Gastroesophageal sphincter (tissue), 4 donors: ENCODE measurements around the gene ABHD8. TPM values are rescaled to one million over a fixed set of nuclear protein-coding genes. Genes with fewer than 3 reads are reported as not detected.
A peak's percentile ranks its signal among the peaks of the same experiment; 100 is the strongest.

Experiments used
- ATAC-seq: fragments of 150-250 bp; one replicate; pipeline ENCODE4 v1.9.1; 2016; ENCODE audit warnings: mild to moderate bottlenecking, moderate library complexity
- H3K27ac ChIP-seq, 4 donors: fragments of 200-600 bp; sonication (generic) in 3 of 4; 1 replicate in 3 of 4; 2 replicates in 1 of 4; pipeline ENCODE4 v1.5.1; 2016 to 2019
- H3K27me3 ChIP-seq: fragments of 200-600 bp; sonication (generic); one replicate; pipeline ENCODE4 v1.5.1; 2019
- H3K36me3 ChIP-seq, 2 donors: fragments of 200-600 bp; sonication (generic); one replicate each; pipeline ENCODE4 v1.5.1; 2019; ENCODE audit warnings: control low read depth in 1 of 2
- H3K4me1 ChIP-seq, 3 donors: fragments of 200-600 bp; sonication (generic); 1 replicate in 2 of 3; 2 replicates in 1 of 3; pipeline ENCODE4 v1.5.1; 2016 to 2019; ENCODE audit warnings: control low read depth in 2 of 3
- H3K4me3 ChIP-seq, 2 donors: fragments of 200-600 bp; sonication (generic); one replicate each; pipeline ENCODE4 v1.5.1; 2019; ENCODE audit warnings: mild to moderate bottlenecking in 1 of 2, moderate library complexity in 1 of 2
- H3K9me3 ChIP-seq, 3 donors: fragments of 200-600 bp; sonication (generic); one replicate each; pipeline ENCODE4 v1.5.1; 2017 to 2019; ENCODE audit warnings: control low read depth in 2 of 3
- CTCF ChIP-seq, 4 experiments: fragments of 200-600 bp in 2 of 4; fragments of 450-650 bp in 2 of 4; sonication (generic) in 1 of 4; IDR thresholded peaks; one replicate each; pipeline ENCODE4 v1.5.1; 2017 to 2019; ENCODE audit warnings: antibody characterized with exemption in 4 of 4, mild to moderate bottlenecking in 2 of 4, moderate library complexity in 2 of 4
- EP300 ChIP-seq: sonication (generic); formaldehyde crosslinking; IDR thresholded peaks from one replicate; pipeline ENCODE4 v1.6.1; 2017; ENCODE audit warnings: antibody characterized with exemption, mild to moderate bottlenecking
- POLR2A ChIP-seq, 2 donors: fragments of 450-650 bp; IDR thresholded peaks; one replicate each; pipeline ENCODE4 v1.6.1; 2017; ENCODE audit warnings: antibody characterized with exemption in 2 of 2, mild to moderate bottlenecking in 2 of 2, moderate library complexity in 1 of 2
- POLR2AphosphoS5 ChIP-seq: sonication (generic); formaldehyde crosslinking; IDR thresholded peaks from one replicate; pipeline ENCODE4 v1.6.1; 2017; ENCODE audit warnings: antibody characterized with exemption
- whole genome bisulfite sequencing, 2 donors: methylation state at CpG; one replicate each; pipeline ENCODE4 v1.1.5; 2018; ENCODE audit warnings: low coverage in 1 of 2; 5-methylcytosine and 5-hydroxymethylcytosine counted together
- total RNA-seq, 4 donors: library from RNA; depleted of rRNA; stranded (reverse); fragments of >200 nt; gene quantifications; one replicate each; pipeline ENCODE4 v1.1.0, GENCODE V29; 2016

Gene ABHD8
- total RNA-seq, 4 donors from 2014 or later: 13.2 to 34.4 (median 24.3) TPM

- peaks cover 0 to 57% (median 5%) of the 10 kb centered on the region in 3 donors for H3K4me1 ChIP-seq
- peak overlapping the region in 1 of 2 donors; percentile 4 for H3K4me3 ChIP-seq
- TF ChIP-seq EP300: no peak
- TF ChIP-seq POLR2AphosphoS5: no peak
- TF ChIP-seq CTCF (IDR thresholded peaks at IDR 0.05): no peak
- TF ChIP-seq POLR2A (IDR thresholded peaks at IDR 0.05): no peak
- H3K9me3 ChIP-seq: no peaks in the 10 kb centered on the region
- peak overlapping the region in 1 of 4 donors; percentile 19 for H3K27ac ChIP-seq
- H3K36me3 ChIP-seq: peaks cover 0 to 51% of the 10 kb centered on the region in 2 donors
- no peak for ATAC-seq
- H3K27me3 ChIP-seq: peaks cover 3% of the 10 kb centered on the region
- no CpG with 5 or more reads among the region's 7 CpGs for WGBS, 2 donors
Observed at GRCh38 chr19:17323964-17324332, 20.7 kb upstream of the ABHD8 start.

DNA sequence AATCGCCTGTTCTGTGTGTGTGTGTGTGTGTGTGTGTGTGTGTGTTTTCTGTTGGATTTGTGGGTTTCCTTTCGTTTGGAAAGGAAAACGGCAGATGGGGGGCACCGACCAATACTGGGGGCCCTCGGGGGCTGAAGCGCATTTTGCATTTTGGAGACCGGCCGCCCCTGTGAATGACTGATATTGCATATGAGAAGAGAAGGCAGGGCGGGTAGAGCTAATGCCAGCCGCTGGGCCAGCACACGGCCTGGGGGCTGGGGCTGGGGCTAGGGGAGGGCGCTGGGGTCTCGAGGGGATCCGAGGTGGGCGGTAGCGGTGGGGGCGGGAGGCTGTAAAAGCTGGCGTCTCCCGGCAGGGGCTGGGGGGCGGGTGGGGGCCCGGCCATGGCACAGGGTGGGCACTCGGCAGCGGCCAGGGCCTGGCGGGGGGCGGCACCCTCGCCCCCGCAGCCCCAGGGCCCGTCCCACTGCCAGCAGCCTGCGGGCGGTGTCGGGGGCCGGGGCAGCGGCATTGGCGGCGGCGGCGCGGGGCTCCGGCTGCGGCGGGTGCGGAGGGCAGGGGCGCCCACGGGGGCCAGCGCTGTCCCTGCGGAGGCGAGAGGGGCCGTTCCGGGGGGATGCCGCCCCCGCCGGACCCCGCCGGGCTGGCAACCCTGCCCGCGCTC, 20.2 kb upstream of the ABHD8 start:
- Histone ChIP-seq H3K27me3 (no peaks in the 10 kb centered on the region), H3K36me3 (peaks cover 0 to 57% of the 10 kb centered on the region in 2 donors), H3K27ac (peak overlapping the region in 1 of 4 donors; percentile 19), H3K9me3 (no peaks in the 10 kb centered on the region), H3K4me3 (peak overlapping the region in 1 of 2 donors; percentile 4), H3K4me1 (peaks cover 0 to 52% (median 0%) of the 10 kb centered on the region in 3 donors)
- 57% methylated on average over 3 of the region's 56 CpGs; no CpG with 5 or more reads in 1 of the 2 donors for WGBS, 2 donors
- ATAC-seq: no peak
- TF ChIP-seq EP300: no peak
- TF ChIP-seq CTCF (IDR thresholded peaks at IDR 0.05): no peak
- no peak for TF ChIP-seq POLR2A (IDR thresholded peaks at IDR 0.05)
- no peak for TF ChIP-seq POLR2AphosphoS5

DNA sequence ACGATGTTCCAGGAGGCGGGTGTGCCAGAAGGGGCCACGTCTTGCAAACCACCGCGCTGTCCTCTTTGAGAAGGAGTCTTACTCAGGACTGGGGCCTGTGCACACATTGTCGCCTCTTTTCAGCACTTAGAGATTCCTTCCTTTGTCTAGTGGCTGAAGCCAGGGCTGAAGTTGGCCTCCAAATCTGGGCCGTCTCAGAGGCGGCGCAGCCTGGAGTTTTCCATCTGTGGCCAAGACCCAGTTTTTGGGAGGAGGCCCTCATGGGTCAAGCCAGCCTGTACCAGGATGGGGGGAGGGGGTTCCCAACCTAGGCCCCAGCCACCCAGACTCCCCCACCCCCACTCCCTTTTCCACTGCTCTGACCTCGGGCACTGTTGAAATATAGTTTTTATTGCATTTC, 19.6 kb upstream of the ABHD8 start:
- WGBS, 2 donors: 54% methylated on average over 3 of the region's 10 CpGs; no CpG with 5 or more reads in 1 of the 2 donors
- Histone ChIP-seq H3K9me3 (no peaks in the 10 kb centered on the region), H3K27ac (no peak overlapping the region), H3K36me3 (peaks cover 0 to 62% of the 10 kb centered on the region in 2 donors), H3K4me3 (no peak overlapping the region), H3K4me1 (peaks cover 0 to 46% (median 0%) of the 10 kb centered on the region in 3 donors), H3K27me3 (no peaks in the 10 kb centered on the region)
- TF ChIP-seq EP300: no peak
- no peak for TF ChIP-seq CTCF (IDR thresholded peaks at IDR 0.05)
- no peak for ATAC-seq

DNA sequence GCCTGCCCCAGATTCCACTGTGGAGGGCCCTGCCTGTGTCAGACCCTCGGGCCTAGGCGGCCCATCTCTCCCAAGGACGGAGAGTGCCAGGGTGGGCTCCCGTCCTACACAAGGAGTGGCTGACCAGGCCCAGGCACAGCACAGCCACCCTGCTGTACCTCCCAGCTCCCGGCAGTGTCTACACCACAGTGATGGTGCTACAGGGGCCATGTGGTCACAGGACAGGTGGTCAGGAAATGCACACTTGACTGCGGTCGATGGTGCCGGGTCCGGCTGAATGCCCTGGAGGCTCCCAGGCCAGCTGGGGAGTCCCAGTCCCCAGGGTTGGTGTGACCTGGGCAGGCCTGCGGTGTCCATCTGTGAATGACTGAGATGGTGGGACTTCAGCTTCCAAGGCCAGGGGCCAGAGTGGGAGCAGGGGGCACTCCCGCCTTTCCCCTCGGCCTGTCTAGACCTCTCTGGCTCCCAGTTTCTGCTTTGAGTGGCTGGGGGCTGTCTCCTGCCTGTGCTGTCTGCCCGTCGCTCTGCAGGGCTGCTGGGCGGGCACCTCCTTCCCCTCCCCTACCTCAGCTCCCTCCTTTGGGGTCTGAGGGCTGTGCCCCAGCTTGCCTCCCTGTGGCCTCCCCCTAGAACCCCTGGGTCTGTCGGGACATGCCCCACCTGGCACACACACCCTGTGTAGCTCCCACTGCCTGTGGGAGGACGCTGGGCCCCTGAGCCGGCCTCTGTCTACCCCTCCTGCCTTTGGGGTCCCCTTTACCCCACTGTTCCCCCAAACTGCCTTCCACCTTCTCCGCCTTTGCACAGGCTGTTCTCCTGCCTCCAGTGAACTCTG, 18.6 kb upstream of the ABHD8 start:
- peaks cover 0 to 71% of the 10 kb centered on the region in 2 donors for H3K36me3 ChIP-seq
- no peaks in the 10 kb centered on the region for H3K27me3 ChIP-seq
- H3K4me1 ChIP-seq: peaks cover 0 to 36% (median 0%) of the 10 kb centered on the region in 3 donors
- ATAC-seq: no peak
- H3K4me3 ChIP-seq: no peak overlapping the region
- H3K27ac ChIP-seq: no peak overlapping the region
- WGBS, 2 donors: 100% methylated on average over 1 to 2 of the region's 19 CpGs
- H3K9me3 ChIP-seq: no peaks in the 10 kb centered on the region
- no peak for TF ChIP-seq CTCF (IDR thresholded peaks at IDR 0.05)
- no peak for TF ChIP-seq EP300
- TF ChIP-seq POLR2A (IDR thresholded peaks at IDR 0.05): no peak
- no peak for TF ChIP-seq POLR2AphosphoS5
